Suprapubic skin (tissue), 3 donors: ENCODE measurements around the gene ARHGAP18.

ENCODE experiments used
- EP300 ChIP-seq: sonication (generic); formaldehyde crosslinking; IDR thresholded peaks from one replicate; pipeline ENCODE4 v1.6.1; 2017; ENCODE audit warnings: antibody characterized with exemption
- TF ChIP-seq, protein P1 (sequence below), 2 donors: fragments of 200-600 bp in 1 of 2; fragments of 450-650 bp in 1 of 2; sonication (generic) in 1 of 2; IDR thresholded peaks; one replicate each; pipeline ENCODE4 v1.5.1; 2016 to 2019; ENCODE audit warnings: antibody characterized with exemption in 2 of 2, mild to moderate bottlenecking in 1 of 2, moderate library complexity in 1 of 2

DNA sequence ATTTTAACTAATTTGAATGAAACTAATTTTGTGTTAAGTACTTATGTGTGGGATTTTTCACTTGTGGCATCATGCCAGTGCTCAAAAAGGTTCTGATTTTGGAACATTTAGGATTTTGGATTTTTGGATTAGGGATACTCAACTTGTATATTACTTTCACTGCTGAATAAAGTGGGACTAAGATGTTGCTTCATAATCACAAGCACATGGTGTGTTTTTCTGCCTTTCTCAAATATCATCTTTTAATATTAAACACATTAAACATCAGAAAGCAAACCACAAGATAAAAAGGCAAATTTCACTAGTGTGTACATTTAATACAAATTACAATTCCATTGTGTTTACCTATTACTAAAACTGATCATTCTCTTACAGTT is 89.8 kb downstream of the ARHGAP18 start:
- TF ChIP-seq, protein P1, sequence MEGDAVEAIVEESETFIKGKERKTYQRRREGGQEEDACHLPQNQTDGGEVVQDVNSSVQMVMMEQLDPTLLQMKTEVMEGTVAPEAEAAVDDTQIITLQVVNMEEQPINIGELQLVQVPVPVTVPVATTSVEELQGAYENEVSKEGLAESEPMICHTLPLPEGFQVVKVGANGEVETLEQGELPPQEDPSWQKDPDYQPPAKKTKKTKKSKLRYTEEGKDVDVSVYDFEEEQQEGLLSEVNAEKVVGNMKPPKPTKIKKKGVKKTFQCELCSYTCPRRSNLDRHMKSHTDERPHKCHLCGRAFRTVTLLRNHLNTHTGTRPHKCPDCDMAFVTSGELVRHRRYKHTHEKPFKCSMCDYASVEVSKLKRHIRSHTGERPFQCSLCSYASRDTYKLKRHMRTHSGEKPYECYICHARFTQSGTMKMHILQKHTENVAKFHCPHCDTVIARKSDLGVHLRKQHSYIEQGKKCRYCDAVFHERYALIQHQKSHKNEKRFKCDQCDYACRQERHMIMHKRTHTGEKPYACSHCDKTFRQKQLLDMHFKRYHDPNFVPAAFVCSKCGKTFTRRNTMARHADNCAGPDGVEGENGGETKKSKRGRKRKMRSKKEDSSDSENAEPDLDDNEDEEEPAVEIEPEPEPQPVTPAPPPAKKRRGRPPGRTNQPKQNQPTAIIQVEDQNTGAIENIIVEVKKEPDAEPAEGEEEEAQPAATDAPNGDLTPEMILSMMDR (IDR thresholded peaks at IDR 0.05) = no peak
- no peak for TF ChIP-seq EP300
